GM21423 (cell line): ENCODE measurements around the gene DFFB.

Experiments used
- ATAC-seq: cut with Tn5 transposase; IDR thresholded peaks from one replicate; pipeline ENCODE4 v1.9.1; 2021; ENCODE audit warnings: mild to moderate bottlenecking, moderate library complexity; ENCODE audit not compliant: unreplicated experiment

DFFB gene

DNA sequence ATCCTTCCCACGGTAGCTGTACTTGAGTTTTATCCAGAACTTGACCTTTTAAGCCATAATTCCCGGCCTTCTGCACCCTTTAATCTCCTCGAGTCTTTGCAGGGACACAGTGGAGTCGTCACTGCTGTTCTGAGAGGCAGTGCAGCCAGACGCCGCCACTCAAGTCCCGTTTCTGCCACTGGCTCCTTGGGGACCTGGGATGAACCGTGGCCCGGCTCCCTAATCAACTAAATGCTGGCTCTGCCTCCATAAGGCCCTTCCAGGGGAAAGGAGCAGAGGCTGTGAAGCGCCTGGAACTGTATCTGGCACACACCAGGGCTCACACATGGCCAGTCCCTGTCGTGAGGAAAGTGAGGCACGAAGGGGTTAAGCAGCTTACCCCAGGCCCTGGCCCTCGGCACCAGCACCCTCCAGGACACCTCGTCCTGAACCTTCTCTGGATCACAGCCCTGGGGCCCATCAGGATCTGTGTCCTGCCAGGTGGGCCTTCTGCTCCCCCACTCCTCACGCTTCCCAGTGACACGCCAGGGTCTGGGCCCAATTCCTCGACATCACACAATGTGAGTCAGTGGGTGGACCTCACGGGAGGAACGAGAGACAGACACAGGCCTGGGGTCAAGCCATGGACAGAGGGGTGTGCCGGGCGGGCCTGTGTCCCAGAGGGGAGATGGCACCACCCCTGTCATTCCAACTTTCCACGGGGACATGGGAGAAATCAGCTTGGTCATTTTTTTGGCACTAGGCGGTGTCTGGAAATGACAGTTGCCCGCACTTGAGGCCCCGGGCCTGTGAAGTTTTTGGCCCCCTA, 66.3 kb downstream of the DFFB start:
- no peak for ATAC-seq

DNA sequence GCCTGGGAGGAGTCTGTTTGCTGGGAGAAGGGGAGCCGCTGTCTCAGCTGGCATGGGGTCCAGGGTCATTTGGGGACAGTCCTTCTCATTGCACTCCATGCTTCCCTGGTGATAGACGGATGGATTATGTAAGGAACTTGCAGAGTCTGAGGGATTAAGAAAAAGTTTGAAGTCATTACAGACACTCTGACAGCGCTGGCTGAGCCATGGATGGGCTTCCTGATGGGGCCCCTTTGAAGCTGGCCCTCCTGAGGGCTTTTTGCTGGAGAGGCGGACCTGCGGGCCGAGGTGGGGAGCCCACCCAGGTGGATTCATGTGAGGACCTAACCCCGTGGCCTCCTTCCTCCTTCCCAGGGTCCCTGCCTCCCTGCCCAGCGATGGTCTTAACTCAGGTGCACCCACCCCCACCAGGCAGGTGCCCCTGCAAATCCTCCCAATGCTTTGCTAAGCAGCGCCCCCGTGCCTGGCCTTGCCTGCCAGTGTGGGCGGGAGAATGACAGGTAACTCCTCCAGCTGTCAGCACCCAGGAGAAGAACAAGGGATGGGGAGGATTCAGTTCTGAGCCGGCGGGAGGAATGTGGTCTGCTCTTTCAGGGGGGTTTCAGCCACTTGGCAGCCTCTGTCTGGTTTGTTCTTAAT, 67.0 kb downstream of the DFFB start:
- ATAC-seq = no peak

DNA sequence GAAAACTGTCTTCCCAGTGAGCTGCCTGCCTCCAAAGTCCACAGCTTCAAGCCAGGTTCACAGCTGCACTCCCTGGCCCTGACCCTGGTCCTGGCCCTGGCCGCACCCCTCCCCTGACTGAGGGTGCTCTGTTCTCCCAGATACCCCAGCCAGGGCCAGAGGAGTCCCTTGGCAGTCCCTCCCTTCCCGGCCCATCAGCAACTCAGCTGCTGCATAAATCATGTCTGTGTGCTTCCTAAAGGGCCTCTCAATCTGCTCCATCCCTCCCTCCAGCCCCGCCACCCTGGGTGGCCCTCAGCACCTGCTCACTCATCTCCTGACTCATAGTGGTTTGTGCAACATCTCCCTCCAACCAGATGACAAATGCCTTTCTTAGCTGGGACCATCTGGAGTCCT, 67.5 kb downstream of the DFFB start:
- no peak for ATAC-seq

DNA sequence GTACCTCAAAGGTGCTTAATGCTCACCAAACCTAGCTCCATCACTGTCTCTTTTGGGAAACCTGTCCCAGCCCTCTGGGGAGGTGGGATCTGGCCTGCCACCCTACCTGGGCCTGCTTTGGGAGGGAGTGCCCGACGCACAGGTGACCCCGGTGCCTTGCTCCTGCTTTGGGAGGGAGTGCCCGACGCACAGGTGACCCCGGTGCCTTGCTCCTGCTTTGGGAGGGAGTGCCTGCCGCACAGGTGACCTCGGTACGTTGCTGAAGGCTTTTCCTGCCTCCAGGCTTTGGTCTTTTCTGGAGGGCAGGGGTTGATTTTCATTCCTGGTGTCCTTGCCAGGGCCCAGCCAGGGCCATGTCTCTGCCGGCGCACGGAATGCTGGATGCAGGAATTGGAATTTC, 68.0 kb downstream of the DFFB start:
- ATAC-seq = no peak

DNA sequence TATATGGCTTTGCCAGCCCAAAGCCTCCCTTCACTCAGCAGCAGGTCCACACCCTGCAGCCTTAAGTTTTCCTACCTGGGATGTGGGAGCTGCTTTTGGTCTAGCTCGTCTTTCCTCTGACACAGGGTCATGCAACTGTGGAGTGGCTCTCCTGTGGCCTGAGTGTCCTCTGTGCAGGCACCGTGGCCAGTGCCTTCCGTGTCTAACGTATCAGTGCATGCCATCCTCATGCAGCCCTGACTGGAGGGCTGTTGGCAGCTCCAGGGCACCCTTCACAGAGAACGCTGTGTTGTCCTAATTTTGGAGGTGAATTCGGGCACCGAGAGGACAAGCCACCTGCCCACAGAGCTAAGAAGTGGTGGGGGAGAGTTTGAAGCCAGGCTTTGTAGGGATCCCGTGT, 68.5 kb downstream of the DFFB start:
- ATAC-seq = no peak

DNA sequence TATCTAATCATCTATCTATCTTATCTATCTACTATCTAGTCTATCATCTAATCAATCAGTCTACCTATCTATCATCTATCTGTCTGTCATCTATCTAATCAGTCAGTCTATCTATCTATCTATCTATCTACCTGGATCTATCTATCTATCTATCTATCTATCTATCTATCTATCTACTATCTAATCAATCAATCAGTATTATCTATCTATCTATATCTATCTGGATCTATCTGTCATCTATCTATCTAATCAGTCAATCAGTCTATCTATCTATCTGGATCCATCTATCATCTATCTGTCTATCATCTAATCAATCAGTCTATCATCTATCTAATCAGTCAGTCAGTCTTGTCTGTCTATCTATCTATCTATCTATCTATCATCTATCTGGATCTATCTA, 69.7 kb downstream of the DFFB start:
- no peak for ATAC-seq

DNA sequence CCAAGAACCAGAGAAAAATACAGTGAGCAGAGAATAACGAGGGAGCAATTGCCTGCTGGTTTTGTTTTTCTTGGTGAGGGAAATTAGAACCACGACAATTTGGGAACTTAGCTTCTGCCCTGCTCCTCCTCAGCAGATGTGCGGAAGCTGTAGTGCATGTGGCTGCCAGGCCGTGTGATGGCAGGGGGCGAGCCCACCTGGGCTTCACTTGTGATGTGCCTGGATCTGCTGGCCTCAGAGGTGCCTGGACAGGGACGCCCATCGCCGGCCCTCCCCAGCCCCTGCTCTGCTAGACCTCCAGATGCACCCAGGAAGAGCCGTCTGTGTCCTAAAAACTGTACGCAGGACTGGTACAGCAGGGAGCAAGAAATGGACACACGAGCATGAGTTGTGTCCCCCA, 71.3 kb downstream of the DFFB start:
- no peak for ATAC-seq

DNA sequence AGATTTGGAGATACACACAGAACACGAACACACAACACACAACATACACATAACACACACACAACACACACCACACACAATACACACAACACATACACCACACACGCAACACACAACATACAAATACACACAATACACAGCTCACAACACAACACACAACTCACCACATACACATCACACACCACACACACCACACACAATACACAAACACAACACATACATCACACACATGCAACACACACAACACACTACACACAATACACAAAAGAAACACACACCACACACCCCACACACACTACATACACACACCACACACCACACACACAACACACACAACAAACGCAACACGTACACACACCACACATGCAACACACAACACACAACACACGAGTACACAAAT, 71.8 kb downstream of the DFFB start:
- ATAC-seq = no peak

DNA sequence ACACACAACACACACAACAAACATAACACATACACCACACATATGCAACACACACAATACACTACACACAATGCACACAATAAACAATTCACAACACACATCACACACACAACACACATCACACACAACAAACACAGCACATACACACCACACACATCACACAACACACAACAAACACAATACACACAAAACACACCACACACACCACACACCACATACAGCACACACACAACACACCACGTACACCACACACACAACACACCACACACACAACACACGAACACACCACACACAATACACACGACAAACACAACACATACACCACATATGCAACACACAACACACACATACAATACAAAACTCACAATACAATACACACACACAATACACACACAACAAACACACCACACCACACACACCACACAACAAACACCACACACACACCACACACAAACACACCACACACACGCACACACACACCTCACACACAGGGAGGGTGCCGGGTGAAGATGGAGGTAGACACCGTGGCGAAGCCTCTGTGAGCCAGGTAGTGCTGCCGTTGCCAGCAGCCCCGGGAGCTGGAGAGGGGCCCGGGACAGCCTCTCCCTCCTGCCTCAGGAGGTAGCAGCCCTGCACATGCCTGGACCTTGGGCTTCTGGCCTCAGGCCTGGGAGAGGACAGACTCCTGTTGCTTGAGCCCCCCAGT, 73.2 kb downstream of the DFFB start:
- ATAC-seq = no peak

DNA sequence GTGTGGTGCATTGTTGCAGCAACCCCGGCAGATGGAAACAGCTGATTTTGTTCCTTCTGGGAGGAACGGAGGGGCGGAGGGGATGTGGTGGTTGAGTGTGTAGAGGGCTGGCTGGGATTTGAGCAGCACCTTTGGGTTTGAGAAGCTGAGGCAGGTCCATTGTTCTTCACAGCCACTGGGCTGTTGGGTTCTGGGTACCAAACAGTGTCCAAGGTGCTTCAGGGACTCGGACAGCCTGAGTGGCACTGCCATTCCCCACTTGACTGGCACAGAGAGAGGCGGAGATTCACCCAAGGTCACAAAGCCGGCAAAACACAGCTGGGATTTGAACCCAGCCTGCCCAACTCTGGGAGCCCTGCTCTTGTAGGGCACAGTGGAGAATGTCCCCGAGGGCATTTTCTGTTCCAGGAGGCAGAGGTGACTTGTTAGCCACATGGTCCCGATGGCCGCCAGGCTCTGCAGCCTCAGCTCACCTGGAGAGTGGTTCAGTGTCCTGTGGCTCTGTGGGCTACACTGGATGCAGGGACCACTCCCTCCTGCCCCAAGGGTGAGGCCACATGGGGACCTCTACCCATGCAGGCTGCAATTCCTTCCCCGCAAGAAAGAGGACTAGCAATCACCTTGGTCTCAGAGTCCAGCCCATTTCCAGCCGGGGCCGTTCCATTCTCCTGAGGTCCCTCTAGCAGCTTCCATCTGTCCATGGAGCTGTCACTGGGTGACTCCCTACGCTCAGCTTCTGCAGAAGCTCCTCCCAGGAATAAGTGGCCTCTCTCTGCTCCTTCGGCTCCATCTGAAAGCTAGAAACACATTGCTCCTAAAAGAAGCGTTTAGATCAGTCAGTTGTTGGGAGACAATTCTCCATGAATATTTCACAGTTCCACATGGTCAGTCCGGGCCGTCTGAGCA, 74.0 kb downstream of the DFFB start:
- no peak for ATAC-seq

DNA sequence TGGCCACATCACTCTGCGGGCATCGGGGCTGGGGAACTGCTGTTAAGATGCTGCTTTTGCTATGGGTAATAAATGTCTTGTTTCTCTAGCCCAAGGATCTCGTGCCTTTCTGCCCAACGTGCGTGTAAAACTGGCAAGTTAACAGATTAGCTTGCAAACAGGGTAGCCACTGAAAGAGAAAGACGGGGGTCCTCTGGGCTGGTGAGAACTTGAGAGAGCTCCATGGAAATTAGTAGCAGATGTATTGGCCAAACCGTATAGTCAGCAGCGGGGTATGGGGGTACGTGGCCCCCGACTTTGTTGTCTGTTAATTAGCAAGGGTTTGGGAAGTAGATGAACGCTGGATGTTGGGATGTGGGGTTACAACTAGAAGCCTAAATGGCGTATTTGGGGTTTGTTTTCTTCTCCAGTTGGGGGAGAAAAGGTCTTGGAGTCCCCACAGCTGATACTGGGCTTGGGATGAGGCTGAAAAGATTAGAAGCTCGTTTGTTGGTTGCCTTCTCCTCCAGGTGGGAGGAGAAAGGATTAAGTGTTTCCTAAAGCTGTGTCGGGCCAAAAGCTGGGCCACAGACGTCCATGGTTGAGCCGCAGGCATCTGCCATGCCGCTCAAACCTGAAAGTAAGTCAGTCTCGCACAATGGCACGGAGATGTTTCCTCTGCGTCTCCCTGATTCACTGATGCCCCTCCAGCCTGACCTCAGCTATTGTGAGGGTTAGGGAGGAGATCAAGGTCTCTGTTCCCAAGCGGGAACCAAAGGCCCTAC, 75.1 kb downstream of the DFFB start:
- no peak for ATAC-seq
